Measurements from ENCODE around the gene ADD1. TPM values are rescaled to one million over a fixed set of nuclear protein-coding genes. Genes with fewer than 3 reads are reported as not detected.

The ADD1 gene, protein sequence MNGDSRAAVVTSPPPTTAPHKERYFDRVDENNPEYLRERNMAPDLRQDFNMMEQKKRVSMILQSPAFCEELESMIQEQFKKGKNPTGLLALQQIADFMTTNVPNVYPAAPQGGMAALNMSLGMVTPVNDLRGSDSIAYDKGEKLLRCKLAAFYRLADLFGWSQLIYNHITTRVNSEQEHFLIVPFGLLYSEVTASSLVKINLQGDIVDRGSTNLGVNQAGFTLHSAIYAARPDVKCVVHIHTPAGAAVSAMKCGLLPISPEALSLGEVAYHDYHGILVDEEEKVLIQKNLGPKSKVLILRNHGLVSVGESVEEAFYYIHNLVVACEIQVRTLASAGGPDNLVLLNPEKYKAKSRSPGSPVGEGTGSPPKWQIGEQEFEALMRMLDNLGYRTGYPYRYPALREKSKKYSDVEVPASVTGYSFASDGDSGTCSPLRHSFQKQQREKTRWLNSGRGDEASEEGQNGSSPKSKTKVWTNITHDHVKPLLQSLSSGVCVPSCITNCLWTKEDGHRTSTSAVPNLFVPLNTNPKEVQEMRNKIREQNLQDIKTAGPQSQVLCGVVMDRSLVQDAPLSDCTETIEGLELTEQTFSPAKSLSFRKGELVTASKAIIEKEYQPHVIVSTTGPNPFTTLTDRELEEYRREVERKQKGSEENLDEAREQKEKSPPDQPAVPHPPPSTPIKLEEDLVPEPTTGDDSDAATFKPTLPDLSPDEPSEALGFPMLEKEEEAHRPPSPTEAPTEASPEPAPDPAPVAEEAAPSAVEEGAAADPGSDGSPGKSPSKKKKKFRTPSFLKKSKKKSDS
- 231 TPM for total RNA-seq
- long read RNA-seq, full-length matches to known transcripts, result 8 of 80 reads
- long read RNA-seq, partial matches to known transcripts, result 42 of 80 reads
- long read RNA-seq, other reads (novel, unspliced or antisense), result 30 of 80 reads

DNA sequence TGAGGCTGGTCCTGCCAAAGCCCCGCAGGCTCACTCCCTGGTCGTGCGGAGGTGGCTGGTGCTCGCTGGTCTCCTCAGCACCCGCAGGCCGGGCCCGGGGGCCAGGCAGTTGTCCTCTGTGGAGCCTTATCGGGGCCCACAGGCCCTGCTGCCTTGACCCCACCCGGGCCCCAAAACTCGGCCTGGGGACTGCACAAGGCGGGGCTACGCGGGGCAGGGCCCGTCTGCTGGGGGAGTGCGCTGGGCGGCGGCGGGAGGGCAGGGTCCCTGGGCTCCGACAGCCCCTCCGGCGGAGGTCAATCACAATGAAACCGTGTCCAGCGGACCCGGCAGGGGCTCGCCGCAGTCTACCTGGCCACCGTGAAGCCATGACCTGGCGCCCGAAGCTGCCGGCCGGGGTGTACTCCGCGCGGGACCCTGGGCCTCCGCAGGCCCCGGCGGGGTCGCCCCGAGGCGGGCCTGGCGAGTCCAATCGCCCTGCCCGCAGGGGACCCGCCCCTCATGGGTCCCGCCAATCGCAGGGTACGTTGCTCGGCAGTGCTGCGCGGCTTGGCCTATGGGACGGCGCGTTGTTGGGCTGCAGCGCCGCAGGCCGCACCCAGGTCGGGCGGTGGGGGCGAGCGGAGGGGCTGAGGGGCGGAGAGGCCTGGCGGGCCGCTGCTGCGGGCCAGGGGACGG, at the start of gene ADD1:
Gene ADD1 (plus strand): TSS at position 582 of the 678 bp plus-strand sequence. CDS start 32,072 bp downstream, outside the sequence.
- ATAC-seq, result peak; percentile 99
- DNase-seq (ENCODE audit: missing footprints), result peak; percentile 94
- intact Hi-C loops (cut with DNase I), result loop anchor here (5.0 kb wide), 3 partner anchors 36 to 89 kb away; no protein-coding TSS in a partner anchor

DNA sequence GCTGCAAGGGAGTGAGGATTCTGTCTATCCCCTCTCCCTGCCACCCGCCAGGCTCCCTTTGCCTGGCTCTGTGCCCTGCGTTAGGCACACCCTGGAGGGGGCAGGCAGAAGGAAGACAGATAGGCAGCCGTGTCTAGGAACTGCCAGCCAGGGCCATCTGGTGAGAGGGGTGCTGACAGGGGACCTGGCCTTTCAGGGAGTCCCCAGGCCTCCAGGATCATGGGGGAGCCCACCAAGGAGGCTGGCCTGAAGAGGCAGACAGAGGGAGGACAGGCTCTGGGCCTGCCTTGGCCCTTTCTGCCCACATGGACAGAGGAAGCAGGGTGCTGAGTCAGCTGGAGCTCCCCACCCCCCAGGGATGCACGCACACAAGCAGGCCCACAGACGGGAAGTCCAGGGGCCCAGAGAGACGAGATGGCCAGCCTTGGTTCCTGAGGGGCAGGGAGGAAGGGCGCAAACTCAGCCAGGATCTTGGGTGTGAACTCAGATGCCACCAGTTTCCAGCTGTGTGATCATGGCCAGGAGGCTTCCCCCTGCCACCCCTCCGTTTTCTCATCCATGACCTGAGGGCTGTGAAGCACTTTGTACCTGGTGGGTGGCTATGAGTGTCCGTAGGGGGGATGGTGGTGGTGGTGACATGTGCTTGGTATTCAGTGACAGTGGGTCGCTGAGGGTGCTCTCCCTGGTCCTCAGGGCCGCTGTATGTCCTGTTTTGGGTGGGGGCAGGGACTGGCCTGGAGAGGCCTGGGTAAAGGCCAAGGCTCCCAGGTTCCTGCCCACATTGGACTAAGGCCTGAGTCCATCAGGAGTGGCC, 49.0 kb upstream of the ADD1 start:
- intact Hi-C loops (cut with DNase I), result loop anchor here (2.0 kb wide), 1 partner anchor 16 kb away; no protein-coding TSS in a partner anchor
- DNase-seq (ENCODE audit: missing footprints) (peak; percentile 91), ATAC-seq (peak; percentile 45)

DNA sequence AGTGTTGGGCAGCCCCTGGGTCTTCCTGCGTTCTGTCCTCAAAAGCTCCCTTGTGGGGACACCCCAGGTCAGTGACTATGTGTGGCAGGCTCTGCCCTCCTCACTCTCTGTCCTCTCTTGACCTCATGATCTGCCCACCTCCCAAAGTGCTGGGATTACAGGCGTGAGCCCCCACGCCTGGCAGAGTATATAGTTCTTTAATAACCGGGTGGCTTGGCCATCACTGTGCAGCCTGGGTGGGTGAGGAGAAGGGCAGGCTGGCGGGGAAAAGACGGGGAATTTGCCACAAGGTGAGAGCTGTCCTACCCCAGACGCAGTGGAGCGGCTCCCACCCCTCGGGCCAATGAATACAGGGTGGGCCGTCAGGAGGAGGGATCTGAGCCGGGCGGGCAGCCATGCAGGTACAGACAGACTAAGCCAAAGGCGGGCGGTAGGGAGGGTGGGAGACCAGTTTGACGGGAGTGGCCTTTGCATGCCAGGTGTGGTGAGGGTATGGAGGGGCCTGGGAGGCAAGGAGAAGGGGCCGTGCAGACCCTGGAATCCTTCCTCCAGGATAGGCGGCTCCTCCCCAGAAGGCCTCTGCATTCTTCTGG, 48.2 kb upstream of the ADD1 start:
- peak; percentile 63 for DNase-seq (ENCODE audit: missing footprints)
- no peak for ATAC-seq
- intact Hi-C loops (cut with DNase I), result loop anchor here (2.0 kb wide), 1 partner anchor 15 kb away; no protein-coding TSS in a partner anchor

DNA sequence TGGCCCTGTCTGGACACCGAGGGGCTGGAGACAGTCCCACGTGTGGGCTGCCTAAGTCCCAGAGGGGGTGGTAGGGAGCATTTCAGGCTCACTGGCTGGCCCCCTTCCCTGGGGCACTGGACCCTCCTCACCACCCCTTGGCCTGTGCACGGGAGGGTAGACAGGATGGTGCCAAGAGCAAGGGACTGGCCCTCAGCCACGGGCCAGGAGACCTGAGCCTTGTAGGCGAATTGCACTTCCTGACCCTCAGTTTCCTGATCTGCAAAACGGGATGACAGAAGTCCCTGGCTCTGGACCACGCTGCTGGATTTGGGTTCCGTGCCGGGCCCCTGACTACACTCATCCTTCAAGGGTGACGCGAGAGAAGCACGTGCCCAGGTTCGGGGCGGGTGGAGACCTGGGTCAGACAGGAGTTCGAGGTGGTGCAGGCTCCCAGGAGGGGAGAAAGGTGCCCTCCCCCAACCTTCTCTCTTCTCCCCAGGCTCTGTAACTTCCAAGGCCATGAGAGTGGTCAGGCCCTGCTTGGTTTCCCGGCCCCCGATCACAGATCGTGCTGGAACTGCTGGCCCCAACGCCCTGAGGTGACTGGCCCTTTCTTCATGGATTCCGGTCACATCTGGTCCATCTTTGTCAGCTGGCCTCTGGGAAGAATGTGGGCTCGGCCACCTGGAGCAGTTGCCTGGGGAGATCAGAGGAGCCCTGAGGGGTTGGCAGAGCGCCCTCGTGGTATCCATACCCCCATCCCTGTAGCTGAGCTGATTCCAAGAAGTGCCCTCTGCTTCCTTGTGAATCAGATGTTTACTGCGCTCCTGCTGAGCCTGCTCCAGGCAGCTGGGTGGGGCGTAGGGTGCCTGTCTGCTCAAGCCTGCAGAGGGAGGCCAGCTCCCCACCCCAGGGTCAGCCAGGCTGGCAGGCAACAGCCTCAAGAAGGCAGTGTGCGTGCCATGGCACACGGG, 47.5 kb upstream of the ADD1 start:
- no peak for ATAC-seq
- peak; percentile 63 for DNase-seq (ENCODE audit: missing footprints)
- intact Hi-C loops (cut with DNase I), result loop anchor here (2.0 kb wide), 1 partner anchor 15 kb away; no protein-coding TSS in a partner anchor

DNA sequence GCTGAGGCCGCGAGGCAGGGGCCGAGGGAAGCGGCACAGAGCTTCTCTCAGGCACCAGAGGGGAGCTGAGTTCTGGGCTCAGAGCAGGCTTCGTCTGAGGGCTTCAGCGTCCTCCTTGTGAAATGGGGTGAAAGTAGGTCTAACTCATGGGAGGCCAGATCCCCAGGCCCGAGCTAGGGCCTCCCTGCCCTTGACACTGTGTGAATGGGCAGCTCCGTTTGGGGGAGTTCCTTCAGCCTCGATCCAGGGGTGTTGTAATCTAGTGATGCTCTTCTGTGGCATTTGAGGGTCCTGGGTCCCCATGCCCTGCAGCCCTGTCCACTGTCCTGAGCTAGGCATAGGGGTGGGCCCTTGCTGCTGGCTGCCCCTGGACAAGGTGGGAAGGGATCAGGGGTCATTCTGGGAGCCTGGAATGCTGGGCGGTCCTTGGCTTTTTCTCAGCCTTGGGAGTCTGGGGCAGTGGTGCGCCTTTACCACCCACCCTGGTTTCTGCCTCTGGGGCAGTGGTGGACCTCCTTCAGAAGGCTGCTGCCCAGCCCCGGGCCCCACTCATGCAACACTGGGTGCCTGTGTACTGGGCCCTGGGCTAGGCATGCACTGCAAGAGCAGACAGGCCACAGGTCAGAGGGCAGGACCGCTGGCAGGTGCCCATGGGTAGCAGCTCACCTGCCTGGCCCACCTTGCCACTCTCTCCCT, 46.6 kb upstream of the ADD1 start:
- DNase-seq (ENCODE audit: missing footprints), result peak; percentile 21
- no peak for ATAC-seq
- intact Hi-C loops (cut with DNase I), result no loop called here

DNA sequence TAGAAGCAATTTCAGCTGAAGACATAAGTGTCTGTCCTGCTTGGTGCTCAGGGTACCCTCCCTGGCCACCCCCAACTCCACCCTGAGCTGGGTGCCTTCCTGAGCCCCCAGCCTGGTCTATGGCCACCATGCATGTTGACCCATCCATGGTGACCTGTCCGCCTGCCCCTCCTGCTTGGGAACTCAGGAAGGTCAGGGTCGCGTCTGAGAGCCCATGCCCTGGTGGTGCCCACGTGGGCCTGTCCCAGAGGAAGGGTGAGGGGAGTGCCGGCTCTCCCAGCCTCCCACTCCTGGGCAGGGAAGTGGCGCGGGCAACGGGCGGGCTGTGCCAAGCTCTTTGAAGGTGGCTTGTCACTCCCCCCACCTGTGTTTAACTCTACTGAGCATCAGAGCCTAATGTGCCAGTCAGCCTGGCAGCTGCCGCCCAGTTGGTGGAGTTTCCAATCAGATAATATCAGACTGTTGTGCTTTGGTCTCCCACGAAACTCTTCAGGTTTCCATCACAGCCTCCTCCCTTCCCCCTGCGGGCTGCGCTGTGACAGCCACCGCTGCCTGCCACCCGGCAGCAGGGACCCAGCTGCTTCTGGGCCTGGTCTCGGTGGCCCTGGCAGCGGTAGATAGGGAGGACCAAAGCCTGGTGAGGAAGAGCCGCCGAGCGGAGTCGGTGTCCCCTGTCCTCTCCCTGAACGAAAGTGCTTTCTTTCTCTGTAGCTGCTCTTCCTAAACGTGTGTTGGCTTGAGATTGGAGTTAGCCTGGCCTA, 45.9 kb upstream of the ADD1 start:
- intact Hi-C loops (cut with DNase I), result no loop called here
- peak; percentile 71 for DNase-seq (ENCODE audit: missing footprints)
- ATAC-seq, result no peak

DNA sequence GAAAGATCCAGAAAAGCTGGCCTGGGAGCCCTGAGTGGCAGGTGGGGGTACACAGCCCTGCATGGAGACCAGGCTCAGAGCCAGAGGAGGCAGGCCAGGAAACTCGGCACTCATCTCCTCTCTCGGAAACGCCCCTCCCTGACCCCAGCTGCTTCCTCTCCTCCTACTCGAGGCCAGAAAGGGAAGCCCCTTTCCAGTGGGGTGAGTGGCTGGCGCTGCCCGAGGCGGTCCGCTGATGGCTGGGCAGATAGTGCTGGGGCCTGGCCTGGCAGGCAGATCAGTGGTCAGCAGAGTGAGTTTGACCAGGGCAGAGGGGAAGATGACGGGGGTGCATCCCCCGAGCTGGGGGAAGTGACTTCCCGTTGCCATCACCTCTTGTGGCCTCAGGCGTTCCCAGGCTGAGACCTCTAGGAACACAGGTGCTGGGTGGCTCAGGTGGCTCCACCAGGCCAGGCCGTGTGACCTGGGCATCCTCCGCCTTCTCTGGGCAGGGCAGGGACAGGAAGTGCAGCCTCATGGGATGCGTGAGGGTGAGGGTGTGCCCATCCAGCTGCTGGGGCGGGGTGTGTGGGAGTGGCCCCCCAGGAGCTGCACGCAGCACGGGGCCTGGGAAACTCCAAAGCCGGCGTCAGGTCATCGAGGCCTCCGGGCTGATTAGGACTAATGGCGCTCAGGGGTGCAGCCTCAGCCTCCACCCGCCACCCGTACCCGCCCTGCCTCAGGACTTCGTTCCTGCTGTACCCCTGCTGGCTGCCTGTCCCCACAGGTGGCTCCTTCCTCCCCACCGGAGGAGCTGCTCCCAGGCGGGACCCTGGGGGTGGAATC, 45.0 kb upstream of the ADD1 start:
- intact Hi-C loops (cut with DNase I), result no loop called here
- DNase-seq (ENCODE audit: missing footprints) (peak; percentile 91), ATAC-seq (peak; percentile 3)

DNA sequence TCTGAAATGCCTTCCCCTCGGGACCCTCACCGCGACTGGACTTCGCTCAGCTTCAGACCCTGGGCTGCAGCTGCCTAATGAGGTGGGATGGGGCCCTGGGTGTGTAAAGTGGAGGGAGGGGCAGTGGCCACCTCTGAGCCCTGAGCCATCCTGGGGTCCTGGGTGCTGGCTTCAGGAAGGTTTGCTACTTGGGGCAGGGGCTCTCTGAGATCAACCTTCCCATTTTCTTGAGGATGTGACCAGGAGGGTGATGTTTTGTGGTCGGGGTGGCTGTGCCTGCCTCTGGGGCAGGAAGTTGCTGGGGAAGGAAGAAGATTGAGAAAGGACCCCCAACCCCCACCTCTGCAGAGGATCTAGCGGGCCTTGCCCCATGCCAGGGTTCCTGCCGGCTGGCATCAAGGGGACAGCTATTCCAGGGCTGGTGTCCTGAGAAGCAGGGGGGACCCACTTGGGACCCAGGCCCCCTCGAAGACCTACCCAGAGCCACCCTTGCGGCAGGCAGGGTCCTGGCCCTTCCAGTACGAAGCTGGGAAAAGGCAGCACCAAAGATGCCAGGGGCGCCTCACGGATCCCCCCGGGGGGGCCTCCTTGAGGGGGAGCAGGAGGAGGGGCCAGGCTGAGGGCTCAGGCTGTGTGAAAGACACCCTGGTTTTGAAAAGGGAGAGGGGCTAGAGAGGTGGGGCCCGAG, 44.3 kb upstream of the ADD1 start:
- ATAC-seq (no peak), DNase-seq (ENCODE audit: missing footprints) (peak; percentile 74)
- intact Hi-C loops (cut with DNase I), result no loop called here

DNA sequence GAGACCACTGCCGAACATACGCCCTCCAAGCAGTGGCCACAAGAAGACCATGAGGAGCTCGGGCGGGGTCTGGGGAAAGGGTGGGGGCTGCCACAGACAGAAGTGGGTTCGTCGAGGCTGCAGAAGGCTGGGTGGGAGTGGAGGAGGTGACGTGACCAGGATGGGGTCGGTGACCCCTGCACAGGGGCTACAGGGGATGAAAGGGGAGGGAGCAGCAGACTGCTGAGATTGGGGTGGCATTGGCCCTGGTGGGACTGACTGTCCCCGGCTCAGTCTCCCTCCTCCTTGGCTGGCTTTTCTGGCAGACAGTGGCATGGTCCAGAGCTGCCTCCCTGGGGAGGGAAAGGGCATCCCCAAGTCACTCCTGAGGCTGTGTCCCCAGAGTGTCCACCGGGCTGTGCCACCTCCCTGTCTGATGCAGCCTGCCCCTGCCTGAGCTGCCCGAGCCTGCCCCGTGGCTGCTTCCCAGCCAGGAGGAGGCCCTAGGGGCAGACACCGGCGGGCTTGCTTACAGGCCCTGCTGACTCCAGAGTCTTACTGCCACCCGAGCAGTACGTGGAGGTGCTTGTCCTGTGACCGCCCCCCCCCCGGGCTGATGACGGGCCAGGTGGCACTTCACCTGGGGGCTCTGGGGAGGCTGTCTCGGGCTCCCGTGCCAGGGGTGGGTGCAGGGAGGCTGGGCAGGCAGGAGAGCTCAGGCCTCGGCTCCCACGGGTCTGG, 43.5 kb upstream of the ADD1 start:
- DNase-seq (ENCODE audit: missing footprints) (peak; percentile 72), ATAC-seq (peak; percentile 29)
- intact Hi-C loops (cut with DNase I), result loop anchor here (5.0 kb wide), 1 partner anchor 38 kb away; no protein-coding TSS in a partner anchor

DNA sequence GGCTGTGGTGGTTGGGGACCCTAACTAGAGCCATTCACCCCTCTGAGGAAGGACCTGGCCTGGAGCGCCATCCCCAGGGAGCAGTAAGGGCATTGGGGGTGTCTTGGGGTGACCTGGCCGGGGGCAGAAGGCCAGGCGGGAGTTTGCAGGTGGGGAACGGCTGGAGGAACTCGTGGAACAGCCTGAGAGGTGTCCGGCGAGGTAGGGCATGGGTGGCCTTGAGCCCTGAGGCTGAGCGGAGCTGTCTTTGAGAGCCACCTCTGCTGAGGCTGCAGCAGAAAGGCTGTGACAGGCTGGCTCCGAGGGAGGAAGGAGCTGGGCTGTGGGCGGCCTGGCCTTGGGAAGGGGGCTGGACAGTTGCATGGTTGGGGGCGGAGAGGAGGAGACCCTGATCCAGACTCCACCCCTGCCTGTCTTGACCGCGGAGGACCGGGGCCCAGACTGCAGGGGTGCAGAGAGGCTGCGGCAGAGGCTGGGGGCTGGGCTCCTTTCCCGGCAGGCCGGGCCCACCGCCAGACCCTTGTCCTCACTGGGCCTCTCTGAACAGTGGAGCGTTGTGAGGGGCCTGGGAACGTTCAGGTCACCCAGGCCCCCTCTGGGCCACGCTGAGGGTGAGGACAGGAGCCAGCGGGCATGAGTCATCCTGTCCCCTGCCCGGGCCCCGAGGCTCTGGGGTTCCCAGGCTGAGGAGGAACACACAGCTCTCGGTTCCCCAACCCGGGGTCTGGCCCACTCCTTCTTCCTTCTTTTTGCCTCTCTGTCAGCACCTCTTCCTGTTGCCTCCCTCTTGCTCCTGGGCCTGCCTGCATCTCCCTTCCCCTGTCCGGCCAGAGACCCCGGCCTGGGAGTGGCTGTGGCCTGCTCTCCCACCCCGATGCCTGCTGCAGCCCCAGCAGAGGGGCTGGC, 42.7 kb upstream of the ADD1 start:
- intact Hi-C loops (cut with DNase I), result loop anchor here (5.0 kb wide), 1 partner anchor 39 kb away; no protein-coding TSS in a partner anchor

DNA sequence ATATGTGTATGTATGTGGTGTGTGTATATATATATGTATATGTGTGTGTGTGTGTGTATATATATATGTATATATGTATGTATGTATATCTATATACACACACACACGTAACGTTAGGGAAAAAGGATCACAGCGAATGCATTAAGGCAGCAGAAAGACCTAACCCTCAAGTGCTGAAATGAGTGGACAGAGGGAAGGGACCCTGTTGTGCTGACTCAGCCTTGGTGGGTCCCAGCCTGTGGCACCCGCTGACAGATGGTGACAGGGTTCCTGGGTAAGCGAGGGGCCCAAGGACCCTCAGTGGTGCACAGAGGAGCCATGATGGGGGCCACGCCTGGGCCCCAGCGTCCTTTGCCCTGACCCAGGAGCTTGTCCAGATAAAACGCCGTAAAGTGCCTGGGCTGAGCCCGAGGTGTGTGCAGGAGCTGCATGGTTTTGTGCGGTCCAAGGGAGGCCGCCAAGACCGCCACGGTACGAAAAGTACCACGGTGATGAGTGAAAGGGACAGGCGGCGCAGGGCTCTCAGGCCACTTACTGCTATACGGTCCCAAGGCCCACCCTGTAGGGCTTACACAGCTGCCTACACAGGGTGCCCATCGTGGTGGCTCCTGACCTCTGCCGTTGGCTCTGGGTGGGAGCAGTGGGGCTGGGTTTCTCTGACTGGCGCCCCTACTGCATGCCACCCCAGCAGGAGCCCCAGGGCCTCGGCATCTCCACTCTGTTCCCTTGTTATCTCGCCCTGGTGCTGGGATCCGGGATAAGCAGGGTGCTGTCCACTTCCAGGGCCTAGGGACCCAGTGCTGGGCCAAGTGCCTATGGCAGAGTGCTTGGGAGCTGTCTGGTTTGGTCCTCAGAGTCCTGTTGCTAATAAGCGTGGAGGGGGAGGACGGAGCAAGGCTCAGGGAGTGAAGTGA, 40.8 kb upstream of the ADD1 start:
- intact Hi-C loops (cut with DNase I), result loop anchor here (5.0 kb wide), 1 partner anchor 41 kb away; no protein-coding TSS in a partner anchor
- ATAC-seq, result no peak
- DNase-seq (ENCODE audit: missing footprints), result peak; percentile 32

More for the DNA sequence above, 42.7 kb upstream of the ADD1 start:
- DNase-seq (ENCODE audit: missing footprints) (peak; percentile 95), ATAC-seq (peak; percentile 85)
